Measurements from ENCODE around the gene MTMR3. TPM values are rescaled to one million over a fixed set of nuclear protein-coding genes. Genes with fewer than 3 reads are reported as not detected.

MTMR3 gene
- total and polyA plus RNA-seq, 2 of the 8 experiments (the other 6 are each of a cell fraction or from before 2014, with no cell fraction given), result 16.9 to 18.5 TPM

GRCh38 chr22:30031764-30032455, 148.9 kb downstream of the MTMR3 start:
- no peak overlapping the region for H3K27ac ChIP-seq (ENCODE audit: low read depth, low read length)
- H2BK120ac ChIP-seq (replicated peaks; ENCODE audit: low read depth, low read length), result no peak overlapping the region
- POLR2A ChIA-PET (ENCODE audit: partially characterized antibody), result no interaction called here
- H4K5ac ChIP-seq (ENCODE audit: insufficient read length, low read depth, low read length), result no peak overlapping the region
- H3K14ac ChIP-seq (ENCODE audit: insufficient read length), result no peak overlapping the region
- H4K20me1 ChIP-seq (replicated peaks in 1 of 2; ENCODE audit: control insufficient read depth in 1 of 2, insufficient read depth in 2 of 2, low read length in 2 of 2), result peaks cover 0 to 2% of the 10 kb centered on the region in 2 experiments
- H3K4me3 ChIP-seq (ENCODE audit: extremely low read depth in 1 of 4, insufficient read depth in 2 of 4, low read depth in 3 of 4, low read length in 4 of 4), result no peak overlapping the region
- H3K4me1 ChIP-seq (replicated peaks in 1 of 4; ENCODE audit: control insufficient read depth in 3 of 4, insufficient read depth in 4 of 4, low read length in 3 of 4), result no peaks in the 10 kb centered on the region; a peak in 2 of 7 replicates
- no peak overlapping the region for H3K56ac ChIP-seq (replicated peaks; ENCODE audit: insufficient read length, low read depth, low read length)
- CTCF ChIA-PET (ENCODE audit: partially characterized antibody), result interaction anchor here (0.7 to 1.3 kb wide), 3 partner anchors 18 to 27 kb away, joined by 3 to 4 read pairs (median 3); no protein-coding TSS in a partner anchor
- H3K18ac ChIP-seq (ENCODE audit: extremely low read depth, low read length), result no peak overlapping the region
- no peaks in the 10 kb centered on the region for H3K27me3 ChIP-seq (replicated peaks in 1 of 4; ENCODE audit: control insufficient read depth in 3 of 4, extremely low read depth in 1 of 4, insufficient read depth in 3 of 4, low read length in 3 of 4)
- H3K79me1 ChIP-seq (ENCODE audit: low read depth, low read length), result no peaks in the 10 kb centered on the region
- no peak for TF ChIP-seq MAX (IDR thresholded peaks at IDR 0.05)
- no peak for TF ChIP-seq CTBP2 (IDR thresholded peaks at IDR 0.05; ENCODE audit: borderline replicate concordance, insufficient read depth, insufficient read length, low read length)
- no peak for TF ChIP-seq USF2 (IDR thresholded peaks at IDR 0.05; ENCODE audit: low read length)
- TF ChIP-seq GTF2F1 (IDR thresholded peaks at IDR 0.05; ENCODE audit: borderline replicate concordance, low read depth, low read length), result no peak
- no peak for TF ChIP-seq KDM4A (IDR thresholded peaks at IDR 0.05; ENCODE audit: low read depth, low read length, severe bottlenecking)
- TF ChIP-seq NANOG (IDR thresholded peaks at IDR 0.05; ENCODE audit: insufficient read depth, low read depth, low read length, poor library complexity, severe bottlenecking), result no peak
- TF ChIP-seq TBP (IDR thresholded peaks at IDR 0.05; ENCODE audit: low read depth, low read length), result no peak
- no peak for TF ChIP-seq EZH2 (IDR thresholded peaks at IDR 0.05; ENCODE audit: low read depth, low read length, severe bottlenecking)
- no peak for TF ChIP-seq SRF (IDR thresholded peaks at IDR 0.05; ENCODE audit: low read depth, low read length)
- TF ChIP-seq EGR1 (IDR thresholded peaks at IDR 0.05; ENCODE audit: borderline replicate concordance, low read depth, low read length), result no peak
- no peak overlapping the region for H3K4me2 ChIP-seq (ENCODE audit: insufficient read depth in 1 of 2, low read depth in 2 of 2, low read length in 2 of 2)
- H2AFZ ChIP-seq (ENCODE audit: low read length), result no peak overlapping the region
- no peak overlapping the region for H4K8ac ChIP-seq (ENCODE audit: extremely low read depth, insufficient read depth, low read length)
- no peak overlapping the region for H3K9ac ChIP-seq (replicated peaks in 1 of 4; ENCODE audit: extremely low read depth in 1 of 4, low read depth in 3 of 4, low read length in 3 of 4)
- H2BK15ac ChIP-seq (ENCODE audit: low read length), result no peak overlapping the region
- no peak overlapping the region for H2BK12ac ChIP-seq (ENCODE audit: low read depth, low read length)
- no peak overlapping the region for H3K23ac ChIP-seq (ENCODE audit: insufficient read length)
- H4K91ac ChIP-seq (replicated peaks; ENCODE audit: insufficient read length, low read length), result no peak overlapping the region
- FAIRE-seq (no peak), DNase-seq (ENCODE audit: low read depth in 1 of 2, low spot score in 2 of 2) (no peak)
- H3K9me3 ChIP-seq (ENCODE audit: insufficient read depth in 2 of 2, low read depth in 1 of 2, low read length in 1 of 2), result no peaks in the 10 kb centered on the region
- H2BK20ac ChIP-seq (ENCODE audit: low read length), result no peak overlapping the region
- H3K23me2 ChIP-seq (ENCODE audit: low read depth, low read length), result no peaks in the 10 kb centered on the region
- H2AK5ac ChIP-seq (ENCODE audit: low read depth, low read length), result no peak overlapping the region
- peaks cover 0 to 8% (median under 1%) of the 10 kb centered on the region in 4 experiments; a peak in 5 of 8 replicates for H3K36me3 ChIP-seq (ENCODE audit: control insufficient read depth in 2 of 4, insufficient read depth in 4 of 4, low read length in 3 of 4)
- H2BK5ac ChIP-seq (ENCODE audit: low read depth, low read length), result no peak overlapping the region
- H3K4ac ChIP-seq (replicated peaks; ENCODE audit: insufficient read length, low read depth, low read length), result no peak overlapping the region
- WGBS, 2 experiments (ENCODE audit: extremely low coverage in 1 of 2, insufficient coverage in 1 of 2, insufficient read length in 1 of 2, insufficient replicate concordance in 2 of 2, low coverage in 1 of 2, low lambda C conversion rate in 2 of 2, missing lambda C conversion rate in 1 of 2), result 90% methylated on average over 2 of the region's 2 CpGs; no CpG with 5 or more reads in 1 of the 2 experiments
- no peaks in the 10 kb centered on the region for H3K79me2 ChIP-seq (ENCODE audit: control insufficient read depth in 1 of 2, insufficient read depth in 2 of 2, low read length in 2 of 2)
